HG02763 (cell line): ENCODE data around the gene OR7A17.

Experiments
- ATAC-seq: cut with Tn5 transposase; IDR thresholded peaks from one replicate; pipeline ENCODE4 v1.9.1; 2021; ENCODE audit warnings: mild to moderate bottlenecking, moderate library complexity; ENCODE audit not compliant: unreplicated experiment

OR7A17 gene

DNA sequence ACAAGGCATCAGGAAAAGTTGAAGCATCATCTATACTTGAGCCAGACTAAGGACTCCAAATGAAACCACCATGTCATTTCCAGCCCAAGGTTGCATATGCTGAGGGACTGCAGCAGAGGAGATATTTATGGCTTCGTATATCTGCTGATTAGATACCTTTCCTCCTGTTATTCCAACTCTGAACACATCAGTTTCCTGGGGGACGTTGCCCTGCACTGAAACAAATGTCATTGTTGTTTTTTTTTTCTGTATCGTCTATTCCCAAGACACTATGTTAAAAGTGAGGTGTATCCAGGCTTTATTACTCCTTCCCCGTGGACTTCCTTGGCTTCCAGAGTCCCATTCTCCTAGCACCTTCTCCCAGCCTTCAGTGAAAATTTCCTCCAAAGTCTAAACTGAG is at the start of gene OR7A17:
Gene OR7A17 (minus strand): TSS at position 101 of the 400 bp plus-strand sequence. CDS start 4,777 bp downstream, outside the sequence.
- ATAC-seq, result no peak

- ATAC-seq, result no peak
Observed at GRCh38 chr19:14933506-14933905, 47.6 kb upstream of the OR7A17 start.

- no peak for ATAC-seq
Observed at GRCh38 chr19:14916848-14917247, 30.9 kb upstream of the OR7A17 start.

DNA sequence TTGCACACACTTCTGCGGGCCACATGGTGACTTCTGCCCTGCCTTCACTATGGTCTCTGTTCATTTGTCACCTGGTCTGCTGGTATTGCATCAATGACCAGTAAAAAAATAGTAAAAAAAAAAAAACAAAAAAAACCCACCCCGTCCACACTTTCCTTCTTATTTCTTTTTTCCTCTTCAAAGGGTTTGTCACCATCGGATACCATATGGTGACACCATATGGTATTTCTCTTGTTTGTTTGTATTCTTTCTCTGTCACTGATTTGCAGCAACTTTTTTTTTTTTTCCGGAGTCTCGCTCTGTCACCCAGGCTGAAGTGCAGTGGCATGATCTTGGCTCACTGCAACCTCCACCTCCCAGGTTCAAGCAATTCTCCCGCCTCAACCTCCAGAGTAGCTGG is 29.2 kb upstream of the OR7A17 start:
- ATAC-seq, result no peak

GRCh38 chr19:14906711-14907110 is 20.8 kb upstream of the OR7A17 start:
- ATAC-seq, result no peak

- ATAC-seq, result no peak
Observed at GRCh38 chr19:14901675-14902260, 15.8 kb upstream of the OR7A17 start.

DNA sequence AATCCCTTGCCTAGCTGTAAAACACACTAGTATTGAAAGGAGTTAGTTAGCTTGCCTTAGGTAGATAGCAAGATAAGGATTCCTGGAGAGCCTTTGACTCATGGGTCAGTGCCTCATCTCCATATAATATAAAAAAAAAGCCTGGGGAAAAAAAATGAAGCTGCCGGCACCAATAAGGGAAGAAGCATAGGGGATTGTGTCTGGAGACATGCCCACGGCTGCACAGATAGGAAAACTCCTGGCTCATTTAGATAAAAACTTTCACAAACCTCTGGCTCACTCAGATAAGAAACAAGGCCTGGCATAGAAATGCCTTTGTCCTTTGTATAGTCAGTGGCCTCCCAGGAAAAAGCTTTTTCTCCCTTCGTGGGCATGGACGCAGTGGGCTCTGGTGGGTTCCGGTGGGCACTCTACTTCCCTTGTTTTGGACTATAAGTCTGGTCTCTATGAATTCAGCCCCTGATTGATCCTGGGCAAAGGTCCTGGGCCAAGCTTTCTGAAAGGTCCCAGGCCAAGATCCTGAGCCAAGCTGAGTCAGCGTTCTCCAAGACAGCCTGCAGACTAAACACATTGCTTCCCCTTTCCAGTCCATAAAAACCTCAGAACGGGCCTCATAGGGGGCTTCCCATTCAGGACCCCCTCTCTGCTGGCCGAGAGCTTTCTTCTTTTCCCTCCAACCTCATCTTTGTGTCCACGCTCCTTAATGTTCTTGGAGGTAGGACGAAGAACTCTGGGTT is 4.9 kb upstream of the OR7A17 start:
- ATAC-seq, result no peak

- no peak for ATAC-seq
Observed at GRCh38 chr19:14889994-14890642, 4.2 kb upstream of the OR7A17 start.

- no peak for ATAC-seq
Observed at GRCh38 chr19:14871619-14872230, 14.2 kb downstream of the OR7A17 start.

- no peak for ATAC-seq
Observed at GRCh38 chr19:14868497-14868896, 17.4 kb downstream of the OR7A17 start.

GRCh38 chr19:14848822-14849221 is 37.1 kb downstream of the OR7A17 start, which contains the start of gene OR7A10:
Gene OR7A10 (minus strand): TSS chr19:14848922. CDS start chr19:14841877, 7,045 bp downstream.
- ATAC-seq, result no peak

DNA sequence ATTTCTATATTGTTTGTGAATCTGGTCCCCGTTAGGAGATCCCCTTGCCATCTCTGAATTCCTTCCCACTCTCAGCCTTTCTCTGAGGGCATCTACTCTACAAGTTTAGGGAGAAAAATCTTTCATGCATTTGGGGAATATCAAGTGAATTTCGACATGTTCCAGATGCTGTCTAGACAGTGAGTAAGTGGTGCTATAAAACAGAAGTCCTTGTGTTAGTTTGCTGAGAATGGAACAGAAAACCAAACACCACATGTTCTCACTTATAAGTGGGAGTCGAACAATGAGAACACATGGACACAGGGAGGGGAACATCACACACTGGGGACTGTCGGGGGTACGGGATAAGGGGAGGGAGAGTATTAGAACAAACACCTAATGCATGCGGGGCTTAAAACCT is 42.4 kb downstream of the OR7A17 start:
- no peak for ATAC-seq

DNA sequence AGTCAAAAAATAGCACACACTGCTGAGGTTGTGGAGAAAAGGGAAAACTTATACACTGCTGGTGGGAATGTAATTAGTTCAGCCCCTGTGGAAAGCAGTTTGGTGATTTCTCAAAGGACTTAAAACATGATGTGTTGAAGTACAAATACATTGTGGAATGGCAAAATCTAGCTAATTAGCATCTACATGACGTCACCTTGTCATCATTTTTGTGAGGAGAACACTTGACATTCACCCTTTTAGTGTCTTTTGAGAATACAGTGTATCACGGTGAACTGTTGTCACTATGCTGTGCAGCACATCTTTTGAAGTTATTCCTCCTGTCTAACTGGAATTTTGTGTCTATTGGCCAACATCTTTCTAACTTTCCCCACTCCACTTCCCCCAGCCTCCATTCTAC is 42.8 kb downstream of the OR7A17 start:
- ATAC-seq, result no peak

GRCh38 chr19:14840206-14840605 is 45.7 kb downstream of the OR7A17 start:
- no peak for ATAC-seq

GRCh38 chr19:14837391-14837790 is 48.5 kb downstream of the OR7A17 start:
- no peak for ATAC-seq

DNA sequence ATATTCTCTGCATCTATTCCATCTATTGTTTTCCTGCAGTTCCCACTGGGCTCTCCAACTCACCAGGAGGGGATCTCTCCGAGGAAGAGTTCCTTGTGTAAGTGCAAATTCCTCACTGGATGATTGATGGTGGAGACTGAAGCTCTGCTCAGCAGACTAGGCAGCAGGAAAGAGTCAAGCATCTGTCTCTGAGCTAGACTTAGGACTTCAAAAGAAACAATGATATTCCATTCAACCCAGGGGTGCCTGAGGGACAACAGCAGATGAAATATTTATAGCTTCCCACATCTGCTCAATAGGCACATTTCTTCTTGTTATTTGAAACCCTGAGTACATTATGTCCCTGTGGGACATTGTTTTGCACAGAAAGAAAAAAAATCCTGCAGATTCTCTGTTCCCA is 50.9 kb downstream of the OR7A17 start, which contains the start of the genes OR7A5 and OR7C1:
Gene OR7A5 (minus strand): TSS at position 175 of the 400 bp plus-strand sequence. CDS start 6,944 bp downstream, outside the sequence.
Gene OR7C1 (minus strand): TSS at position 175 of the 400 bp plus-strand sequence. CDS start 35,049 bp downstream, outside the sequence.
- ATAC-seq, result no peak

- no peak for ATAC-seq
Observed at GRCh38 chr19:14830702-14831101, 55.2 kb downstream of the OR7A17 start.
